Spleen (tissue), 11 donors: Measurements from ENCODE around the gene MED27. TPM values are rescaled to one million over a fixed set of nuclear protein-coding genes. Genes with fewer than 3 reads are reported as not detected.

Experiments
- DNase-seq: peaks from one replicate; pipeline ENCODE4 v3.0.0-alpha.2; 2020
- H3K27ac ChIP-seq, 8 donors: fragments of 200-600 bp; sonication (generic) in 7 of 8; 1 replicate in 4 of 8; 2 replicates in 4 of 8; pipeline versions ENCODE4 v1.5.0 to v1.8.0; 2016 to 2021; ENCODE audit warnings: inconsistent platforms in 4 of 8, mild to moderate bottlenecking in 4 of 8, moderate library complexity in 1 of 8
- H3K27me3 ChIP-seq, 7 donors: fragments of 200-600 bp; sonication (generic) in 6 of 7; replicated peaks in 1 of 7; 1 replicate in 4 of 7; 2 replicates in 3 of 7; pipeline versions ENCODE4 v1.5.0 to v1.8.0; 2016 to 2021; ENCODE audit warnings: inconsistent platforms in 3 of 7, mild to moderate bottlenecking in 1 of 7
- H3K36me3 ChIP-seq, 6 donors: fragments of 200-600 bp; sonication (generic) in 5 of 6; 1 replicate in 4 of 6; 2 replicates in 2 of 6; pipeline versions ENCODE4 v1.5.0 to v1.8.0; 2016 to 2021; ENCODE audit warnings: inconsistent platforms in 2 of 6
- H3K4me1 ChIP-seq, 6 donors: fragments of 200-600 bp; sonication (generic) in 5 of 6; 1 replicate in 3 of 6; 2 replicates in 3 of 6; pipeline versions ENCODE4 v1.5.0 to v1.8.0; 2016 to 2021; ENCODE audit warnings: inconsistent platforms in 3 of 6
- H3K4me3 ChIP-seq, 8 donors: fragments of 200-600 bp; sonication (generic) in 7 of 8; 1 replicate in 4 of 8; 2 replicates in 4 of 8; pipeline versions ENCODE4 v1.5.0 to v1.8.0; 2016 to 2021; ENCODE audit warnings: inconsistent platforms in 4 of 8, mild to moderate bottlenecking in 4 of 8, moderate library complexity in 2 of 8
- H3K9me3 ChIP-seq, 8 donors: fragments of 200-600 bp; sonication (generic) in 7 of 8; 1 replicate in 4 of 8; 2 replicates in 4 of 8; pipeline versions ENCODE4 v1.5.0 to v1.8.0; 2016 to 2021; ENCODE audit warnings: inconsistent platforms in 4 of 8
- POLR2A ChIP-seq, 3 donors: fragments of 450-650 bp; IDR thresholded peaks; one replicate each; pipeline ENCODE4 v1.5.1; 2017; ENCODE audit warnings: antibody characterized with exemption in 3 of 3, mild to moderate bottlenecking in 1 of 3
- POLR2AphosphoS5 ChIP-seq, 3 donors: sonication (generic); formaldehyde crosslinking; IDR thresholded peaks; one replicate each; pipeline ENCODE4 v1.5.1; 2017; ENCODE audit warnings: antibody characterized with exemption in 3 of 3
- WGBS, 5 donors: extraction: QIAGEN DNeasy Blood & Tissue Kit in 3 of 5; methylation state at CpG; one replicate each; pipeline versions ENCODE4 v1.1.5 to v1.1.7; 2013 to 2018; 5-methylcytosine and 5-hydroxymethylcytosine counted together
- intact Hi-C: fragments of 100-400 bp; cut with DNase I; formaldehyde crosslinking; loops from one replicate; pipeline ENCODE4 v1.15.0; 2023; ENCODE audit warnings: low total_unique reads
- polyA plus RNA-seq, 3 donors: library from polyadenylated mRNA; stranded (reverse); fragments of 200-250 nt; gene quantifications; one replicate each; pipeline ENCODE4 v1.2.1, GENCODE V29; 2013
- total RNA-seq, 7 donors: library from RNA; depleted of rRNA in 3 of 7; stranded (reverse); fragments of >200 nt in 3 of 7; fragmentation: NEBNext Ultra II Directional in 4 of 7; extraction: Animal tissue kit (Norgen Biotek cat#: 25700) in 4 of 7; gene quantifications; one replicate each; pipeline versions ENCODE4 v1.1.0 to v1.2.1, GENCODE V29; 2016 to 2021
- TF ChIP-seq, protein P1 (sequence below), 11 experiments: fragments of 200-600 bp in 7 of 11; fragments of 450-650 bp in 4 of 11; sonication (generic) in 4 of 11; IDR thresholded peaks in 8 of 11; conservative IDR thresholded peaks in 3 of 11; 1 replicate in 7 of 11; 2 replicates in 4 of 11; pipeline versions ENCODE4 v1.4.0 to v1.8.0; 2016 to 2021; ENCODE audit warnings: antibody characterized with exemption in 11 of 11, inconsistent platforms in 4 of 11, mild to moderate bottlenecking in 1 of 11
- donor health status: healthy with polysubstance abuse.
- donor health status: DM: no; HTN: no; CAD: no; lungs with moderate emphysema.
- donor health status: DM: no; HTN: no; CAD: no.
- donor health status: Bipolar disorder and iron deficiency.
- donor health status: healthy.
- donor health status: DM: no; HTN: no; CAD: no.
- donor health status: DM: yes; HTN: yes; CAD: no.

MED27 gene
- total and polyA plus RNA-seq, 10 donors = 13.1 to 22.4 (median 16.0) TPM

DNA sequence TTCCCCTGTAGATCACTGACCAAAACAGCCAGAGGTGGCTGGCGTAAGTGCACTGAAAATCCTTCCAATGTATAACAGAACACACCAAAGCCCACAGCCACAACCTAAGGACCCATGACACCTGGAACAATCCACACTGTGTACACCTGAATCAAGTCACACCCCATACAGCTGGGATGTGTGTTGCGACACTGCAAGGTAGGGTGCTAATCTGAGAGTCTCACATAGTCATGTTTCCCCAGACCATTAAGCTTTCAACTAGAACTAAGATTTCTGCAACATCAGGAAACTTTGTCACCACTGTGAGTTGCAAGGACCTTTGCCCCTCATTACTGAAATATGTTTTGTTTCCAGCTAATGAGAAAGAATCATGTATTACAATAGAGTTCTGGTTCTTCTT, 59.4 kb downstream of the MED27 start:
- Histone ChIP-seq H3K9me3 (no peaks in the 10 kb centered on the region), H3K4me1 (peaks cover 0 to 7% (median 0%) of the 10 kb centered on the region in 6 donors), H3K36me3 (no peaks in the 10 kb centered on the region), H3K27ac (no peak overlapping the region), H3K4me3 (no peak overlapping the region), H3K27me3 (no peaks in the 10 kb centered on the region)
- no peak for DNase-seq
- WGBS, 5 donors = 93 to 100% (median 94%) methylated on average over 2 of the region's 2 CpGs
- TF ChIP-seq, protein P1, sequence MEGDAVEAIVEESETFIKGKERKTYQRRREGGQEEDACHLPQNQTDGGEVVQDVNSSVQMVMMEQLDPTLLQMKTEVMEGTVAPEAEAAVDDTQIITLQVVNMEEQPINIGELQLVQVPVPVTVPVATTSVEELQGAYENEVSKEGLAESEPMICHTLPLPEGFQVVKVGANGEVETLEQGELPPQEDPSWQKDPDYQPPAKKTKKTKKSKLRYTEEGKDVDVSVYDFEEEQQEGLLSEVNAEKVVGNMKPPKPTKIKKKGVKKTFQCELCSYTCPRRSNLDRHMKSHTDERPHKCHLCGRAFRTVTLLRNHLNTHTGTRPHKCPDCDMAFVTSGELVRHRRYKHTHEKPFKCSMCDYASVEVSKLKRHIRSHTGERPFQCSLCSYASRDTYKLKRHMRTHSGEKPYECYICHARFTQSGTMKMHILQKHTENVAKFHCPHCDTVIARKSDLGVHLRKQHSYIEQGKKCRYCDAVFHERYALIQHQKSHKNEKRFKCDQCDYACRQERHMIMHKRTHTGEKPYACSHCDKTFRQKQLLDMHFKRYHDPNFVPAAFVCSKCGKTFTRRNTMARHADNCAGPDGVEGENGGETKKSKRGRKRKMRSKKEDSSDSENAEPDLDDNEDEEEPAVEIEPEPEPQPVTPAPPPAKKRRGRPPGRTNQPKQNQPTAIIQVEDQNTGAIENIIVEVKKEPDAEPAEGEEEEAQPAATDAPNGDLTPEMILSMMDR (IDR thresholded peaks at IDR 0.05 in 8 of 11, conservative IDR thresholded peaks at IDR 0.05 in 3 of 11) = no peak
- TF ChIP-seq POLR2A (IDR thresholded peaks at IDR 0.05) (no peak), POLR2AphosphoS5 (IDR thresholded peaks at IDR 0.05) (no peak)
- intact Hi-C loops = no loop called here

DNA sequence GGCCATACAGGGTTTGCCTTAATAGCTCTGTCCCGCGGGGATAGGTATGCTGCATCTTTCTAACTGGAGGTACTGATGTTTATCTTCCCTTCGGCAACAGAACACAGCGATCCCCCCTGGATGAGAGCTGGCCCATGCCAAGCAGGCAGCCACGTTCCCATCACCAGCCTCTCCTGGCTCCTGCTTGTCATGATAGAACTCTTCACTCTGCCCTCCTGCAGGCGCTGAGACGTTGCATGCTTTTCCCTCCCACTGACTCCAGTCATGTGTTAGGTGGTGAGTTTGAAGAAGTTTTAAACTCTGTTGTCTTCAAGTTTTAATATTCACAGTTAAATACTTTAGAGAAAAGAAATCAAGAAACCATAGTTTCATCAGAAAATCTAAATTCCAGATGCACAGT, 60.0 kb downstream of the MED27 start:
- H3K36me3 ChIP-seq = no peaks in the 10 kb centered on the region
- intact Hi-C loops = no loop called here
- no peak for TF ChIP-seq POLR2AphosphoS5 (IDR thresholded peaks at IDR 0.05)
- no peak for TF ChIP-seq POLR2A (IDR thresholded peaks at IDR 0.05)
- TF ChIP-seq, protein P1 (IDR thresholded peaks at IDR 0.05 in 8 of 11, conservative IDR thresholded peaks at IDR 0.05 in 3 of 11) = no peak
- no peaks in the 10 kb centered on the region for H3K27me3 ChIP-seq
- no peak for DNase-seq
- 91 to 97% (median 94%) methylated on average over 5 to 7 of the region's 7 CpGs for WGBS, 5 donors
- H3K27ac ChIP-seq = no peak overlapping the region
- no peaks in the 10 kb centered on the region for H3K9me3 ChIP-seq
- no peak overlapping the region for H3K4me3 ChIP-seq
- H3K4me1 ChIP-seq = peaks cover 0 to 7% (median 0%) of the 10 kb centered on the region in 6 donors

DNA sequence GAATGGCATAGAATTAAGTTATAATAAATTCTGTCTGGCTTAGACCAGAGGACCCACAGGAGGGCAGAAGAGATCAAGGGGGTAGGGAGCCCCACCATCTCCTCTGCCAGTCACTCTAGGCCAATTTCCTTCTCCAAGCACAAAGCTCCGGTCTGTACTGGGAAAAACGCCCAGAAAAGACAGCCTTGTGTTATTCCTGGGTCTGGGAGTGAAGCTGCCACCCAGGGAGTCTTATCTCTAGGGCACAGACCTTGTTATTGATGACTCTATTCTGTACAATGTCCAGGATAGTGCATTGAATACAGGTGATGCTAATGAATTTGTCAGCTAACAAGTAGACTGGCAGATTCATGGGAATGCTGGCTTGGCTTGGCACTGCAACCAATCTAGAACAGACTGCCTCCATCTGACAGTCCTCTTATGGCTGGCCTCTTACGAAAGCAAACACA, 60.7 kb downstream of the MED27 start:
- TF ChIP-seq, protein P1 (IDR thresholded peaks at IDR 0.05 in 8 of 11, conservative IDR thresholded peaks at IDR 0.05 in 3 of 11) = no peak
- TF ChIP-seq POLR2A (IDR thresholded peaks at IDR 0.05) = no peak
- TF ChIP-seq POLR2AphosphoS5 (IDR thresholded peaks at IDR 0.05) = no peak
- no peak for DNase-seq
- H3K4me1 ChIP-seq = peaks cover 0 to 7% (median 0%) of the 10 kb centered on the region in 6 donors
- intact Hi-C loops = no loop called here
- H3K4me3 ChIP-seq = no peak overlapping the region
- WGBS, 5 donors = 66 to 82% (median 78%) methylated on average over 3 of the region's 3 CpGs
- no peak overlapping the region for H3K27ac ChIP-seq
- peaks cover 0 to 2% (median 0%) of the 10 kb centered on the region in 6 donors for H3K36me3 ChIP-seq
- H3K9me3 ChIP-seq = no peaks in the 10 kb centered on the region
- no peaks in the 10 kb centered on the region for H3K27me3 ChIP-seq

DNA sequence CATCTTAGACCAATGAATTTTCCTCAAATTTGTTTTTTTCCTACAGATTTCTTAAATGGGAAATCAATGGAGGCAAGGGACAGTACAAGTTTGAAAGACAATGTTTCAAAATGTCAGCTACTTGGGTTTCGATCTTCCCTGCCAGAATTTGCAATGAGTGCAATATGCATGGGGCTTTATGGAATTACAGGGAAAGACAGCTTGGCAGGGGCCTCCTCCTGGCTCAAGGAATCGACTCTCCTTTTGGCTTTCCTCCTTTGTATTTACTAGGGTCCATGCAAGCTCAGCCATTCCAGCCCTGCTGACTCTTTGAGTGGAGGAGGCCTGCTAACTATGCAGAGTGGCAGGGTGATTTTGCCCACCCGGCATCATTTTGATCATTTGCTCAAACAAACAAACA, 63.2 kb downstream of the MED27 start:
- H3K4me3 ChIP-seq = no peak overlapping the region
- H3K27me3 ChIP-seq = no peaks in the 10 kb centered on the region
- intact Hi-C loops = no loop called here
- DNase-seq = no peak
- H3K36me3 ChIP-seq = peaks cover 0 to 24% (median 6%) of the 10 kb centered on the region in 6 donors
- WGBS, 5 donors = 89 to 94% (median 92%) methylated on average over 3 of the region's 3 CpGs
- no peaks in the 10 kb centered on the region for H3K9me3 ChIP-seq
- H3K27ac ChIP-seq = no peak overlapping the region
- TF ChIP-seq, protein P1 (IDR thresholded peaks at IDR 0.05 in 8 of 11, conservative IDR thresholded peaks at IDR 0.05 in 3 of 11) = no peak
- TF ChIP-seq POLR2A (IDR thresholded peaks at IDR 0.05) (no peak), POLR2AphosphoS5 (IDR thresholded peaks at IDR 0.05) (no peak)
- H3K4me1 ChIP-seq = peaks cover 0 to 7% (median 0%) of the 10 kb centered on the region in 6 donors
